Neuronal stem cell (in vitro differentiated cells): Measurements from ENCODE around the gene SORL1.
"Not testable (repeated sequence)": the region's sequence is repeated elsewhere in the genome, so short reads cannot be mapped to it uniquely, and the experiment has no call there.

Source experiments
- DNase-seq: peaks from one replicate; pipeline ENCODE4 v3.0.0-alpha.2; 2013; ENCODE audit warnings: low spot score
- H2AFZ ChIP-seq: one replicate; pipeline ENCODE4 v1.6.1; 2013; ENCODE audit warnings: mild to moderate bottlenecking, low read length, inconsistent platforms
- H2AK5ac ChIP-seq: 2 replicates; pipeline ENCODE4 v1.6.1; 2013; ENCODE audit warnings: low read depth, mild to moderate bottlenecking, inconsistent platforms, low read length, moderate library complexity, mixed read lengths
- H2BK120ac ChIP-seq: 2 replicates; pipeline ENCODE4 v1.6.1; 2013; ENCODE audit warnings: low read depth, mild to moderate bottlenecking, inconsistent platforms, low read length, moderate library complexity, mixed read lengths
- H2BK12ac ChIP-seq: one replicate; pipeline ENCODE4 v1.6.1; 2013; ENCODE audit warnings: low read length, inconsistent platforms
- H2BK15ac ChIP-seq: 2 replicates; pipeline ENCODE4 v1.6.1; 2013; ENCODE audit warnings: mild to moderate bottlenecking, low read length, inconsistent platforms, mixed read lengths
- H2BK5ac ChIP-seq: one replicate; pipeline ENCODE4 v1.6.1; 2013; ENCODE audit warnings: inconsistent platforms, mild to moderate bottlenecking, low read length, moderate library complexity
- H3K14ac ChIP-seq: one replicate; pipeline ENCODE4 v1.6.1; 2013; ENCODE audit warnings: low read length, inconsistent platforms
- H3K18ac ChIP-seq: 2 replicates; pipeline ENCODE4 v1.6.1; 2013; ENCODE audit warnings: low read length, inconsistent platforms
- H3K23ac ChIP-seq: 2 replicates; pipeline ENCODE4 v1.6.1; 2013; ENCODE audit warnings: low read depth, mild to moderate bottlenecking, mixed read lengths, low read length, inconsistent platforms; ENCODE audit not compliant: poor library complexity
- H3K27ac ChIP-seq: replicated peaks from 3 replicates; pipeline ENCODE4 v1.5.1; 2013; ENCODE audit warnings: low read length, inconsistent platforms
- H3K27me3 ChIP-seq, 3 experiments: 2 replicates each; pipeline ENCODE4 v1.6.1; 2013; ENCODE audit warnings: low read length in 3 of 3, mild to moderate bottlenecking in 2 of 3, inconsistent platforms in 1 of 3, low read depth in 1 of 3, mixed read lengths in 1 of 3, moderate library complexity in 1 of 3; ENCODE audit not compliant: control insufficient read depth in 3 of 3, insufficient read depth in 3 of 3
- H3K36me3 ChIP-seq, 2 donors: replicated peaks in 1 of 2; 2 replicates each; pipeline ENCODE4 v1.6.1; 2013; ENCODE audit warnings: low read length in 2 of 2; ENCODE audit not compliant: control insufficient read depth in 2 of 2, insufficient read depth in 2 of 2
- H3K4ac ChIP-seq: 2 replicates; pipeline ENCODE4 v1.6.1; 2013; ENCODE audit warnings: inconsistent platforms, mild to moderate bottlenecking, low read length, moderate library complexity
- H3K4me1 ChIP-seq, 2 donors: 1 replicate in 1 of 2; 2 replicates in 1 of 2; pipeline ENCODE4 v1.6.1; 2013; ENCODE audit warnings: low read length in 2 of 2, low read depth in 1 of 2; ENCODE audit not compliant: control insufficient read depth in 2 of 2, insufficient read depth in 1 of 2
- H3K4me2 ChIP-seq: one replicate; pipeline ENCODE4 v1.6.1; 2013; ENCODE audit warnings: mild to moderate bottlenecking, low read length, inconsistent platforms; ENCODE audit not compliant: insufficient read depth, poor library complexity, severe bottlenecking
- H3K4me3 ChIP-seq, 2 donors: 2 replicates each; pipeline ENCODE4 v1.5.1; 2013; ENCODE audit warnings: low read length in 2 of 2, mild to moderate bottlenecking in 2 of 2, inconsistent platforms in 1 of 2, moderate library complexity in 1 of 2
- H3K79me1 ChIP-seq: one replicate; pipeline ENCODE4 v1.6.1; 2013; ENCODE audit warnings: low read depth, mild to moderate bottlenecking, inconsistent platforms, low read length, moderate library complexity
- H3K9ac ChIP-seq: one replicate; pipeline ENCODE4 v1.6.1; 2013; ENCODE audit warnings: mild to moderate bottlenecking, low read depth, low read length, inconsistent platforms; ENCODE audit not compliant: poor library complexity
- H3K9me3 ChIP-seq, 2 donors: replicated peaks in 1 of 2; 2 replicates each; pipeline versions ENCODE3 to v1.6.1; 2013; ENCODE audit warnings: low read length in 2 of 2, mild to moderate bottlenecking in 2 of 2, inconsistent platforms in 1 of 2, low read depth in 1 of 2, mixed read lengths in 1 of 2, moderate library complexity in 1 of 2; ENCODE audit not compliant: control insufficient read depth in 2 of 2, insufficient read depth in 1 of 2
- H4K8ac ChIP-seq: one replicate; pipeline ENCODE4 v1.6.1; 2013; ENCODE audit warnings: low read depth, mild to moderate bottlenecking, inconsistent platforms, low read length, moderate library complexity
- H4K91ac ChIP-seq: one replicate; pipeline ENCODE4 v1.6.1; 2013; ENCODE audit warnings: low read length, low read depth, mild to moderate bottlenecking, inconsistent platforms; ENCODE audit not compliant: poor library complexity
- whole genome bisulfite sequencing, 2 donors: extraction: QIAGEN DNeasy Blood & Tissue Kit; methylation state at CpG; one replicate each; pipeline ENCODE4 v1.1.7; 2013; ENCODE audit warnings: missing lambda C conversion rate in 2 of 2, mixed read lengths in 1 of 2; ENCODE audit not compliant: insufficient read length in 2 of 2, insufficient replicate concordance in 1 of 2; ENCODE audit errors: extremely low coverage in 2 of 2; 5-methylcytosine and 5-hydroxymethylcytosine counted together

SORL1 gene

DNA sequence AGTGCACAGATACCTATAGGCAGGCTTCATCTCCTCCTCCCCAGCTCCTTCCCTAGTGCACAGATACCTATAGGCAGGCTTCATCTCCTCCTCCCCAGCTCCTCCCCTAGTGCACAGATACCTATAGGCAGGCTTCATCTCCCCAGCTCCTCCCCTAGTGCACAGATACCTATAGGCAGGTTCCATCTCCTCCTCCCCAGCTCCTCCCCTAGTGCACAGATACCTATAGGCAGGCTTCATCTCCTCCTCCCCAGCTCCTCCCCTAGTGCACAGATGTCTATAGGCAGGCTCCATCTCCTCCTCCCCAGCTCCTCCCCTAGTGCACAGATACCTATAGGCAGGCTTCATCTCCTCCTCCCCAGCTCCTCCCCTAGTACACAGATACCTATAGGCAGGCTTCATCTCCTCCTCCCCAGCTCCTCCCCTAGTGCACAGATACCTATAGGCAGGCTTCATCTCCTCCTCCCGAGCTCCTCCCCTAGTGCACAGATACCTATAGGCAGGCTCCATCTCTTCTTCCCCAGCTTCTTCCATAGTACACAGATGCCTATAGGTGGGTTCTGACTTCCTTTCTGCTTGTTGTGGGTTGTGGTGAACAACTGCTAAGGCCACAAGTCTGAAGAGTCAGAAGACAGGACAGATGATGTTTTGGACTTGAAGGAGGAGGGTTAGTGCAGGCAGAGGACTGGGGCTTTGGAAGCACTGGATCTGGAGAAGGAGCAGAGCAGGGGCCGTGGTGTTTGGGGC lies 29.5 kb downstream of the SORL1 start:
- not testable (repeated sequence) for H2BK12ac ChIP-seq, H2BK15ac ChIP-seq, H4K8ac ChIP-seq, H2AFZ ChIP-seq, H3K27me3 ChIP-seq, H3K4me2 ChIP-seq, H3K14ac ChIP-seq, H4K91ac ChIP-seq, H3K23ac ChIP-seq, H2BK5ac ChIP-seq, H3K36me3 ChIP-seq, H3K9ac ChIP-seq, H3K18ac ChIP-seq, H3K4me3 ChIP-seq, H3K79me1 ChIP-seq, H3K27ac ChIP-seq, H2BK120ac ChIP-seq, DNase-seq, H3K9me3 ChIP-seq, H3K4ac ChIP-seq, H2AK5ac ChIP-seq
- H3K4me1 ChIP-seq: peaks cover 14 to 21% of the 10 kb centered on the region in 2 donors
- WGBS, 2 donors: no CpG with 5 or more reads among the region's 2 CpGs

DNA sequence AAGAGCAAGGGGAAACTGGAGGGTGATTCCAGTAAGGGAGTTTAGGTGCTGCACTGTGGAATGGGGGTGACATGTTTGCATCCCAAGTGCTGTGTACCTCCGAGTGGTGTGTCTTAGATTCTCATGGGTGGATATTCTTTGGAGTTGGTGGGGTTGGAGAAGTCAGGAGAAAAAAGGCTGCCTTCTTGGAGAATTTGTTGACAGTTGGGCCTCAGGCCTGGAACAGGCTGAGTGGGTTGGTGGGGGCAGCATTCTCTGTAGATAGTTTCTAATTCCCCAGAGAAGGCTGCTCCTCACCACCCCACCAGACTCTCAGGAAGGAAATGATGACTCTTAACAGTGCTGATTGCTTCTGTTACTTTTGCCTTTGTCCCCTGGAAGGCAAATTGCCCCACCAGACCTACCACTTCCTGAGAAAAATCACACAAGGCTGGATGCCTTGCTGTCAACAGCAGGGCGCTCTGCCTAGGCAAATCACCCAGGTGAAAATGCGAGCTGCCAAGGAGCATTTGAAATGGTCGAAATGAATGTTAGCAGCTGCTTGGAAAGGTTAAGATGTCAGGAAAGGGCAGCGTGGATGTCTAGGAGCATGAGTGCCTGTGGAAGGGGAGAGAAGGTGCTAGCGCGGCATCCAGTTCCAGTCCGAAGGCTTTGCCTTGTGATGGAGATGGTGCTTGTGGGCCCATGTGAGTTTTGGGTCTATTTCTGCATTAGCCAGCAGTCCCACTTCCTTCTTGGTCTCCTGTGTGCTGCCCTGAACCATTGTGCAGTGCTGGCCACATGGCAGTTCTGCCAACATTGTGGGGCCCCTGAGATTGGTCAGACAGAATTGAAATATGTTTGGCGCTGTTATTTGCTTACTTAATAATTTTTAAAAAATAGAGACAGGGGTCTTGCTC lies 30.4 kb downstream of the SORL1 start:
- Histone ChIP-seq H3K4ac (no peak overlapping the region), H3K18ac (peak overlapping the region; percentile 32), H3K4me1 (peaks cover 14 to 27% of the 10 kb centered on the region in 2 donors), H3K14ac (no peak overlapping the region), H2BK5ac (no peak overlapping the region), H4K8ac (no peak overlapping the region), H2BK12ac (no peak overlapping the region), H3K23ac (no peak overlapping the region), H3K4me2 (no peak overlapping the region), H3K4me3 (no peak overlapping the region), H3K9me3 (peaks cover 0 to 4% of the 10 kb centered on the region in 2 donors), H2AK5ac (peak overlapping the region; percentile 22), H3K9ac (peak overlapping the region; percentile 38), H3K79me1 (peaks cover 6% of the 10 kb centered on the region), H2AFZ (no peak overlapping the region), H3K27ac (no peak overlapping the region), H2BK15ac (no peak overlapping the region), H3K27me3 (peaks cover 0 to 4% (median 0%) of the 10 kb centered on the region in 3 experiments), H2BK120ac (no peak overlapping the region), H4K91ac (no peak overlapping the region), H3K36me3 (peaks cover 7 to 10% of the 10 kb centered on the region in 2 donors)
- DNase-seq: no peak
- WGBS, 2 donors: no CpG with 5 or more reads among the region's 9 CpGs

DNA sequence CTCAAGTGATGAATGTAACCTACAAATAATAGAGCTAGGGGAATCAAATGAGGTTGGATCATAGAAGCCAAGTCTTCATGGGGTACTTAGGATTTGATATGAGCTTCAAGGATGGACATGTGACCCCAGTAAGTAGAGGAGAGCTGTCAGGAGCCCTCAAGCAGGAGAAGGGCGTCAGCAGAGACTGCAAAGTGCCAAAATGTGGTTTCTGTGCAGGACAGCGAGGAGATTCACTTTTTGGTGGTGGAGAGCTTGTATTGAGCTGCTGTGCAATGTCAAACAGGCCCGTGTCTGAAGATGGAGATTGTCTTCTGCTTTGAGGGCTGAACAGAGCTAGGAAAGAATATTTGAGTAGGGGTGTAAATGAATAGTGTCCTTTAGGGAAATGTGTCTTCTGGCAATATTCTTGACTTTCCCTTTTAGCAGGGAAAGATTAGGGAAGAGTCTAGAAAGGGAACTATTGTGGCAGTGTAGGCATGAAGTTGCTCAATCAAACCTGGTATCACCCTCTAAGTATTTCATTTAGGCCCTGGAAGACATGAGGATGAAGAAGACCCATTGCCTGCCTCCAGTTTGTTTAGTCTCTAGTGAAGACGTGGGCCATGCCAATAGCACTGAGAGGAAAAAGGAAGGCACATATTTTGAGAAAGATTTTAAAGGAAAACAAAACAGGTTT lies 31.8 kb downstream of the SORL1 start:
- Histone ChIP-seq H2AFZ (no peak overlapping the region), H3K79me1 (peaks cover 2% of the 10 kb centered on the region), H3K36me3 (peaks cover 0 to 11% of the 10 kb centered on the region in 2 donors), H3K9me3 (no peaks in the 10 kb centered on the region), H3K4me1 (peaks cover 11 to 19% of the 10 kb centered on the region in 2 donors), H2BK120ac (no peak overlapping the region), H4K8ac (no peak overlapping the region), H3K4ac (no peak overlapping the region), H3K27me3 (no peaks in the 10 kb centered on the region), H3K9ac (no peak overlapping the region), H2BK5ac (no peak overlapping the region), H4K91ac (no peak overlapping the region), H3K18ac (no peak overlapping the region), H2BK15ac (no peak overlapping the region), H3K14ac (no peak overlapping the region), H3K4me2 (no peak overlapping the region), H2AK5ac (no peak overlapping the region), H2BK12ac (no peak overlapping the region), H3K4me3 (no peak overlapping the region), H3K27ac (no peak overlapping the region), H3K23ac (no peak overlapping the region)
- no CpG with 5 or more reads among the region's 4 CpGs for WGBS, 2 donors
- no peak for DNase-seq
